NCI-H82 treated with DMSO at 0.1 percent for 48 hours (cell line): ENCODE measurements around the gene DNASE1L2.
"Not testable (repeated sequence)": the region's sequence is repeated elsewhere in the genome, so short reads cannot be mapped to it uniquely, and the experiment has no call there.

Experiments used
- DNase-seq: peaks from one replicate; lab custom pipeline; 2025; ENCODE audit not compliant: unreplicated experiment; lab: John Stamatoyannopoulos, UW

DNASE1L2 gene

GRCh38 chr16:2203119-2203688 lies 33.0 kb upstream of the DNASE1L2 start:
- DNase-seq = not testable (repeated sequence)

GRCh38 chr16:2204416-2205103 lies 31.7 kb upstream of the DNASE1L2 start:
- no peak for DNase-seq

- DNase-seq = peak; percentile 63
Observed at GRCh38 chr16:2205104-2205966, 30.9 kb upstream of the DNASE1L2 start, which contains the start of gene MLST8. TSS of gene MLST8 (plus strand) at chr16:2205454. CDS start at chr16:2206086, 632 bp downstream.

- no peak for DNase-seq
Observed at GRCh38 chr16:2205967-2206313, 30.3 kb upstream of the DNASE1L2 start.

- no peak for DNase-seq
Observed at GRCh38 chr16:2206420-2206779, 29.8 kb upstream of the DNASE1L2 start.

GRCh38 chr16:2206780-2207433 lies 29.3 kb upstream of the DNASE1L2 start:
- DNase-seq = no peak

GRCh38 chr16:2207872-2208271 lies 28.4 kb upstream of the DNASE1L2 start:
- no peak for DNase-seq

- DNase-seq = no peak
Observed at GRCh38 chr16:2208308-2208707, 27.9 kb upstream of the DNASE1L2 start.

- no peak for DNase-seq
Observed at GRCh38 chr16:2208772-2209171, 27.5 kb upstream of the DNASE1L2 start.

GRCh38 chr16:2209258-2210008 lies 26.8 kb upstream of the DNASE1L2 start:
- no peak for DNase-seq

- no peak for DNase-seq
Observed at GRCh38 chr16:2210009-2210332, 26.3 kb upstream of the DNASE1L2 start.

- DNase-seq = no peak
Observed at GRCh38 chr16:2210386-2211365, 25.6 kb upstream of the DNASE1L2 start, which contains the start of gene BRICD5. TSS of gene BRICD5 (minus strand) at chr16:2210863. CDS start at chr16:2210833, 30 bp downstream.

GRCh38 chr16:2211923-2212347 lies 24.3 kb upstream of the DNASE1L2 start:
- DNase-seq = no peak

GRCh38 chr16:2212362-2213324 lies 23.6 kb upstream of the DNASE1L2 start:
- DNase-seq = no peak

- no peak for DNase-seq
Observed at GRCh38 chr16:2213817-2214718, 22.2 kb upstream of the DNASE1L2 start.

GRCh38 chr16:2214719-2214968 lies 21.6 kb upstream of the DNASE1L2 start, which contains the start of gene PGP:
TSS of gene PGP (minus strand) at chr16:2214840. CDS start at chr16:2214777, 63 bp downstream.
- no peak for DNase-seq

GRCh38 chr16:2216330-2216729 lies 19.9 kb upstream of the DNASE1L2 start:
- DNase-seq = no peak
